ENCODE measurements around the gene MBLAC1.

- no peak for TF ChIP-seq POLR2A (IDR thresholded peaks at IDR 0.05)
- no peak for TF ChIP-seq CTCF (IDR thresholded peaks at IDR 0.05)
Measured at GRCh38 chr7:100159099-100159623, 32.4 kb downstream of the MBLAC1 start.
